NT2/D1 (cell line): ENCODE data around the gene NLRP6.
"Not testable (repeated sequence)": the region's sequence is repeated elsewhere in the genome, so short reads cannot be mapped to it uniquely, and the experiment has no call there.

ENCODE experiments used
- DNase-seq: peaks from one replicate; pipeline ENCODE4 v3.0.0-alpha.2; 2011; ENCODE audit warnings: low read depth, low spot score
- H3K27me3 ChIP-seq: 2 replicates; pipeline ENCODE4 v1.6.0; 2011; ENCODE audit warnings: mild to moderate bottlenecking; ENCODE audit not compliant: insufficient read length, insufficient read depth
- H3K36me3 ChIP-seq: 2 replicates; pipeline ENCODE4 v1.6.1; 2011; ENCODE audit warnings: mild to moderate bottlenecking, low read length, mixed read lengths; ENCODE audit not compliant: insufficient read depth, insufficient read length
- H3K4me1 ChIP-seq: 2 replicates; pipeline ENCODE4 v1.5.1; 2011; ENCODE audit not compliant: insufficient read depth, insufficient read length
- H3K4me3 ChIP-seq: 2 replicates; pipeline ENCODE4 v1.5.1; 2011; ENCODE audit warnings: low read depth; ENCODE audit not compliant: insufficient read length
- H3K9ac ChIP-seq: 2 replicates; pipeline ENCODE4 v1.6.0; 2011; ENCODE audit warnings: low read depth; ENCODE audit not compliant: insufficient read length
- H3K9me3 ChIP-seq: 2 replicates; pipeline ENCODE4 v1.5.1; 2011; ENCODE audit warnings: mild to moderate bottlenecking, low read length; ENCODE audit not compliant: insufficient read depth
- SUZ12 ChIP-seq: IDR thresholded peaks from 2 replicates; pipeline ENCODE4 v1.6.1; 2011; ENCODE audit not compliant: insufficient read length, insufficient read depth; ENCODE audit errors: extremely low read depth
- YY1 ChIP-seq: IDR thresholded peaks from 2 replicates; pipeline ENCODE4 v1.6.1; 2011; ENCODE audit not compliant: insufficient read length, insufficient read depth
- ZNF274 ChIP-seq: IDR thresholded peaks from 2 replicates; pipeline ENCODE4 v1.6.1; 2011; ENCODE audit warnings: mild to moderate bottlenecking, low read depth, low read length

The NLRP6 gene

GRCh38 chr11:283405-284104 is 5.3 kb downstream of the NLRP6 start:
- no peak for DNase-seq
- Histone ChIP-seq H3K9me3 (no peaks in the 10 kb centered on the region), H3K36me3 (no peaks in the 10 kb centered on the region), H3K4me1 (peaks cover 14% of the 10 kb centered on the region), H3K9ac (no peak overlapping the region), H3K4me3 (no peak overlapping the region), H3K27me3 (peaks cover 29% of the 10 kb centered on the region)
- TF ChIP-seq ZNF274 (no peak), SUZ12 (no peak), YY1 (no peak)

GRCh38 chr11:284105-285020 is 6.2 kb downstream of the NLRP6 start:
- H3K9me3 ChIP-seq = no peaks in the 10 kb centered on the region
- H3K4me1 ChIP-seq = peaks cover 10% of the 10 kb centered on the region
- H3K9ac ChIP-seq = no peak overlapping the region
- H3K27me3 ChIP-seq = peaks cover 30% of the 10 kb centered on the region
- no peaks in the 10 kb centered on the region for H3K36me3 ChIP-seq
- TF ChIP-seq ZNF274 (no peak), SUZ12 (no peak), YY1 (no peak)
- no peak for DNase-seq
- no peak overlapping the region for H3K4me3 ChIP-seq

- Histone ChIP-seq H3K4me1 (peaks cover 16% of the 10 kb centered on the region), H3K36me3 (peaks cover 6% of the 10 kb centered on the region), H3K9me3 (no peaks in the 10 kb centered on the region), H3K9ac (peak overlapping the region; percentile 64), H3K27me3 (peaks cover 30% of the 10 kb centered on the region), H3K4me3 (no peak overlapping the region)
- no peak for DNase-seq
- TF ChIP-seq YY1 = no peak
Measured at GRCh38 chr11:285021-285893, 7.0 kb downstream of the NLRP6 start.

- H3K9me3 ChIP-seq = no peaks in the 10 kb centered on the region
- H3K9ac ChIP-seq = peak overlapping the region; percentile 64
- H3K4me1 ChIP-seq = peaks cover 22% of the 10 kb centered on the region
- TF ChIP-seq YY1 = no peak
- no peak for TF ChIP-seq SUZ12
- TF ChIP-seq ZNF274 = no peak
- peaks cover 12% of the 10 kb centered on the region for H3K36me3 ChIP-seq
- DNase-seq = no peak
- H3K27me3 ChIP-seq = peaks cover 26% of the 10 kb centered on the region
- no peak overlapping the region for H3K4me3 ChIP-seq
Measured at GRCh38 chr11:285894-286220, 7.7 kb downstream of the NLRP6 start.

GRCh38 chr11:286977-287820 is 9.0 kb downstream of the NLRP6 start:
- H3K27me3 ChIP-seq = peaks cover 17% of the 10 kb centered on the region
- peak overlapping the region; percentile 90 for H3K9ac ChIP-seq
- H3K36me3 ChIP-seq = peaks cover 19% of the 10 kb centered on the region
- not testable (repeated sequence) for DNase-seq, H3K4me3 ChIP-seq, H3K9me3 ChIP-seq
- peaks cover 28% of the 10 kb centered on the region for H3K4me1 ChIP-seq

GRCh38 chr11:287821-288477 is 9.7 kb downstream of the NLRP6 start:
- no peaks in the 10 kb centered on the region for H3K9me3 ChIP-seq
- peaks cover 17% of the 10 kb centered on the region for H3K27me3 ChIP-seq
- H3K4me3 ChIP-seq = peak overlapping the region; percentile 59
- peaks cover 28% of the 10 kb centered on the region for H3K4me1 ChIP-seq
- peak overlapping the region; percentile 90 for H3K9ac ChIP-seq
- DNase-seq = no peak
- no peak for TF ChIP-seq YY1
- no peak for TF ChIP-seq ZNF274
- TF ChIP-seq SUZ12 = no peak
- peaks cover 26% of the 10 kb centered on the region for H3K36me3 ChIP-seq
